Mesodermal cell (in vitro differentiated cells): Measurements from ENCODE around the gene NEMP1.

Experiments
- H3K27ac ChIP-seq: 2 replicates; pipeline ENCODE4 v1.7.0; 2013; ENCODE audit warnings: mild to moderate bottlenecking, low read depth, low read length, moderate library complexity; ENCODE audit not compliant: severe bottlenecking
- H3K36me3 ChIP-seq: 2 replicates; pipeline ENCODE4 v1.7.1; 2013; ENCODE audit warnings: mild to moderate bottlenecking, low read length, moderate library complexity; ENCODE audit not compliant: control insufficient read depth, insufficient read depth
- H3K4me1 ChIP-seq: one replicate; pipeline ENCODE4 v1.7.1; 2013; ENCODE audit warnings: mild to moderate bottlenecking, low read length; ENCODE audit not compliant: insufficient read depth, control insufficient read depth, poor library complexity, severe bottlenecking
- H3K4me3 ChIP-seq: 2 replicates; pipeline ENCODE4 v1.7.0; 2013; ENCODE audit warnings: low read length, control low read depth, mild to moderate bottlenecking; ENCODE audit not compliant: insufficient read depth, poor library complexity, severe bottlenecking; ENCODE audit errors: extremely low read depth
- H3K9me3 ChIP-seq: 2 replicates; pipeline ENCODE4 v1.7.1; 2013; ENCODE audit warnings: mild to moderate bottlenecking, low read length, moderate library complexity; ENCODE audit not compliant: control insufficient read depth
- WGBS, 2 experiments: methylation state at CpG; one replicate each; pipeline ENCODE4 v1.1.5; 2013; ENCODE audit warnings: missing lambda C conversion rate in 2 of 2; ENCODE audit not compliant: insufficient coverage in 2 of 2; 5-methylcytosine and 5-hydroxymethylcytosine counted together

NEMP1 gene

GRCh38 chr12:57118711-57119271 lies 40.2 kb upstream of the NEMP1 start:
- H3K9me3 ChIP-seq = peaks cover 2% of the 10 kb centered on the region
- peaks cover 7% of the 10 kb centered on the region for H3K4me1 ChIP-seq
- H3K27ac ChIP-seq = no peak overlapping the region
- no peaks in the 10 kb centered on the region for H3K36me3 ChIP-seq
- 80% methylated on average over 1 of the region's 1 CpG for WGBS, 2 experiments
- no peak overlapping the region for H3K4me3 ChIP-seq

- Histone ChIP-seq H3K36me3 (no peaks in the 10 kb centered on the region), H3K9me3 (no peaks in the 10 kb centered on the region), H3K4me1 (peaks cover 14% of the 10 kb centered on the region), H3K4me3 (no peak overlapping the region), H3K27ac (no peak overlapping the region)
- 89 to 99% methylated on average over 5 of the region's 5 CpGs for WGBS, 2 experiments
Observed at GRCh38 chr12:57116580-57117281, 38.1 kb upstream of the NEMP1 start.

- Histone ChIP-seq H3K9me3 (no peaks in the 10 kb centered on the region), H3K27ac (no peak overlapping the region), H3K4me1 (peaks cover 7% of the 10 kb centered on the region), H3K4me3 (peak overlapping the region; percentile 49), H3K36me3 (peaks cover 6% of the 10 kb centered on the region)
- WGBS, 2 experiments = 63 to 68% methylated on average over 6 to 7 of the region's 9 CpGs
Observed at GRCh38 chr12:57112492-57113294, 34.1 kb upstream of the NEMP1 start.

- H3K27ac ChIP-seq = peak within 1 kb of the TSS; percentile 90
- peak within 1 kb of the TSS; percentile 49 for H3K4me3 ChIP-seq
- H3K36me3 ChIP-seq = peaks cover 17% of the 10 kb centered on the region
- peaks cover 7% of the 10 kb centered on the region for H3K4me1 ChIP-seq
- no peaks in the 10 kb centered on the region for H3K9me3 ChIP-seq
- 8% methylated on average over 7 of the region's 13 CpGs; no CpG with 5 or more reads in 1 of the 2 experiments for WGBS, 2 experiments
Observed at GRCh38 chr12:57111031-57111734, 32.6 kb upstream of the NEMP1 start, which contains the start of gene STAT6. STAT6 (minus strand) TSS chr12:57111362; CDS start chr12:57108278, 3,084 bp downstream.

GRCh38 chr12:57110104-57111030 lies 31.8 kb upstream of the NEMP1 start:
- peaks cover 7% of the 10 kb centered on the region for H3K4me1 ChIP-seq
- H3K27ac ChIP-seq = peak overlapping the region; percentile 90
- WGBS, 2 experiments = 9 to 10% methylated on average over 11 to 20 of the region's 28 CpGs
- H3K4me3 ChIP-seq = peak overlapping the region; percentile 49
- H3K36me3 ChIP-seq = peaks cover 25% of the 10 kb centered on the region
- no peaks in the 10 kb centered on the region for H3K9me3 ChIP-seq

- Histone ChIP-seq H3K36me3 (peaks cover 34% of the 10 kb centered on the region), H3K9me3 (no peaks in the 10 kb centered on the region), H3K4me1 (peaks cover 7% of the 10 kb centered on the region), H3K4me3 (peak overlapping the region; percentile 49), H3K27ac (peak overlapping the region; percentile 90)
- 86 to 92% methylated on average over 3 to 4 of the region's 7 CpGs for WGBS, 2 experiments
Observed at GRCh38 chr12:57109207-57110103, 30.9 kb upstream of the NEMP1 start.

GRCh38 chr12:57107456-57108155 lies 29.0 kb upstream of the NEMP1 start:
- H3K4me3 ChIP-seq = no peak overlapping the region
- H3K4me1 ChIP-seq = peaks cover 3% of the 10 kb centered on the region
- no peaks in the 10 kb centered on the region for H3K9me3 ChIP-seq
- peaks cover 43% of the 10 kb centered on the region for H3K36me3 ChIP-seq
- 91 to 96% methylated on average over 6 to 7 of the region's 7 CpGs for WGBS, 2 experiments
- no peak overlapping the region for H3K27ac ChIP-seq

GRCh38 chr12:57106021-57106708 lies 27.6 kb upstream of the NEMP1 start:
- 93 to 97% methylated on average over 7 to 9 of the region's 9 CpGs for WGBS, 2 experiments
- Histone ChIP-seq H3K9me3 (no peaks in the 10 kb centered on the region), H3K4me3 (no peak overlapping the region), H3K36me3 (peaks cover 43% of the 10 kb centered on the region), H3K4me1 (peaks cover 7% of the 10 kb centered on the region), H3K27ac (no peak overlapping the region)
